HG03439 (cell line): ENCODE measurements around the gene TTLL8.

Experiments used
- ATAC-seq: cut with Tn5 transposase; IDR thresholded peaks from one replicate; pipeline ENCODE4 v1.9.1; 2021; ENCODE audit warnings: mild to moderate bottlenecking, moderate library complexity; ENCODE audit not compliant: unreplicated experiment

TTLL8 gene

GRCh38 chr22:50022171-50022819, 35.8 kb downstream of the TTLL8 start:
- ATAC-seq, result no peak

DNA sequence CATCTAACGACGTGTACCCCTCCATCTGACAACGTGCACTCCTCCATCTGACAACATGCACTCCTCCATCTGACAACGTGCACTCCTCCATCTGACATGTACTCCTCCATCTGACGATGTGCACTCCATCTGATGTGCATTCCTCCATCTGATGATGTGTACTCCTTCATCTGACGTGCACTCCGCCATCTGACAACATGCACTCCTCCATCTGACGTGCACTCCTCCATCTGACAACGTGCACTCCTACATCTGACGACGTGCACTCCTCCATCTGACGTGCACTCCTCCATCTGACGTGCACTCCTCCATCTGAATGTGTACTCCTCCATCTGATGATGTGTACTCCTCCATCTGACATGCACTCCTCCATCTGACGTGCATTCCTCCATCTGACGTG, 37.5 kb downstream of the TTLL8 start:
- no peak for ATAC-seq

DNA sequence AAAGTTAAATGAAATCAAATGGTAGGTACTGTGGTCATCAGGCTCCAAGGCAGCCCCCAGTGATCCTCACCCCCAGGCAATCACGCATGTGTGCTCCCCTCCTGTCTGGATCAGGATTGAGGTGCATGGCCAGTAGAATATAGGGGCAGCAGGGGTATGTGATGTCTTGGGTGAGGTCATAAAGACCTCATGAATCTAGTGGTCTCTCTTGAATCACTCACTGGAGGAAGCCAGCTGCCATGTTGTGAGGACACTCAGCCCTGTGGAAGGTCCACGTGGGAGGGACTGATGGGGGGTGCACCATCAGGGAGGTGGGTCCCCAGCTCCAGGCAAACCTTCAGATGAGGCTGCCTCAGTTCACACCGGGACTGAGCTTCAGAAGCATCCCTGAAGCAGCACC, 38.8 kb downstream of the TTLL8 start:
- no peak for ATAC-seq

GRCh38 chr22:50018608-50019285, 39.4 kb downstream of the TTLL8 start:
- ATAC-seq, result no peak

DNA sequence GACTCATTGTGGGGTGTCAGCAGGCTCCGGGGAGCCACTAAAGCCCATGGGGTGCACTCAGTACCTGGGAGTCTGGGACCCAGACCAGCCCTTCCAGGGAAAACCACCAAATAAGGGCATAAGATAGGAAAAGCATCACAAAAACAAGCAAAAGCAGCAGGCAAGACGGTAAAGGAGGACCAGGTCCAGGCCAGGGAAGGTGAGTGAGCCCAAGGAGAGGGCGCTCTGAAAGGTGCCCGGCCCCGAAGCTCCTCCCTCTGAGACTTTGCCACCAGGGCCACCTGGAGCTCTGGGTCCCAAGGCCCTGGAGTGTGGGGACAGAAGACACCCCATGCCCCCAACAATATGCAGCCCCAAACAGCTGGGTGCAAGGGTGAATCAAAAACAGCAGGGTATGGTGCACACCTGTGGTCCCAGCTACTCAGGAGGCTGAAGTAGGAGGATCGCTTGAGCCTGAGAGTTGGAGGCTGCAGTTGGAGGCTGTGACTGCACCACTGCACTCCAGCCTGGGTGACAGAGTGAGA, 40.3 kb downstream of the TTLL8 start:
- ATAC-seq, result no peak

DNA sequence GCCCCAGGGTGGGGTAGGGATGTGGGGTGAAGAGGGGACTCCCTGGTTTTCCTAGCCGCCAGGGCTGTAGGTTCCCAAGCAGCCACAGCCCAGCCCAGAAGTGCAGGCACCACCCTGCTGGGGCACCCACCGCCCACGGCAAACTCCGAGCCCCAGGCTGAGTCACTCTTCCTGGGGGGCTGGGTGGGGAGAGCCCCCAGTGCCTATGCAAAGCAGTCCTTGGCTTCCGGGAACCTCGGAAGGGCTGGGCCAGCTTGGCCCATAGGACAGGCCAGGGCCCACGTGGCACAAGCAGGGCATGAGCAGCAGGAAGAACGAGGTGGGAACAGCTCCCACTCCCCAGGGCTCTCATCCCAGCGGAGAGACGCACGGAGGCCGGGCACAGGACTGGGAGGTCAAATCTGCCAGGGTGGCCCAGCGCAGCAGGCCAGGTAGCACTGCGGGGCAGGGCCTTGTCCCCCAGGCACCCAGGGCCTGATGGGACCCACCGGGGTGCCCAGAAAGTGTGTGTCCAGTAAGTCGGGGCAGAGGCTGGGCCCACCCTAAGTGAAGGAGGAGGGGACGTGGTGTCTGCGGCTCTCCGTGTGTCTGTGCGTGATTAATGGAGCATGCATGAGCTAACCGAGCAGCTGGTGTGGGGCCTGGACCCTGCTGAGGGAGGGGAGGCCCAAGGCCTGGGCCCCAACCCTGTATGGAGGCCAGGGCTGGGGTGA, 41.0 kb downstream of the TTLL8 start:
- ATAC-seq, result no peak

- no peak for ATAC-seq
Measured at GRCh38 chr22:50016308-50016987, 41.6 kb downstream of the TTLL8 start.

DNA sequence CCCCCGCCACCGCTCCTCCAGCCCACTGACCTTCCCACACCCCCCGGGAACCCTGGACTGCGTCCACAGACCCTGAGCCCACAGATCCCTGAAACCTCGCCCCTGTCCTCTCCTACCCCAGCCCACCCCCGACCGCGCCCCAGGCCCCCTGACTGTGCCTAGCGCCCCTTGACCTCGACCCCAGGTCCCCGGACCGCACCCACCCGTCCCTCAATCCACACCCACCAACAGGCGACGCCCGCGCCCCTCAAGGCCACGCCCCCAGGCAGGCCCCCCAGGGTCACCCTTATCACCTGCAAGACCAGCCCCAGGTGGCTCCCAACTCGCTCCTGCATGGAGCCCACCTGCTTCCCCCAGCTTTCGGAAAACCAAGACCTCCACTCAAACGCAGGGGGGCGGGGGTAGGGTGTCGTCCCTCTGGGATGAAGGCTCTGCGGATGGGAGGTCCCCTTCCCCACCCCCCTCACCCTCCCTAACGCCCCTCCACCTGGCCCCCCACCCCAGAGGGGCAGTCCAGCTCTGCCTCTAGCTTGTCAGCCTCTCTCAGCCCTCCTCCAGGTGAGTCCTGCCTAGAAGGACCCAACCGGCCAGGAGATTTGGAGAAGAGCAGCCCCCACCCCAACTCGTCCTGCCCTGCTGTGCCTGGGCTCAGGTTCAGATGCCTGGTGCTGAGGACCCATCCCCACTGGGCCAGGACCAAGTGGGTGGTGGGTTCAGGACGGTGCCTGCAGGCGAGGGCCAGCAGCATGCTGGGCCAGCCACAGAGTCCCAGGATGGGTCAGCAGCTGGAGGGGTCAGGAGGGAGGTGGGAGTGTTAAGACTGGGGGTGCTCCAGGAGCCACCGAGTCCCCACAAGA, 42.4 kb downstream of the TTLL8 start:
- no peak for ATAC-seq

DNA sequence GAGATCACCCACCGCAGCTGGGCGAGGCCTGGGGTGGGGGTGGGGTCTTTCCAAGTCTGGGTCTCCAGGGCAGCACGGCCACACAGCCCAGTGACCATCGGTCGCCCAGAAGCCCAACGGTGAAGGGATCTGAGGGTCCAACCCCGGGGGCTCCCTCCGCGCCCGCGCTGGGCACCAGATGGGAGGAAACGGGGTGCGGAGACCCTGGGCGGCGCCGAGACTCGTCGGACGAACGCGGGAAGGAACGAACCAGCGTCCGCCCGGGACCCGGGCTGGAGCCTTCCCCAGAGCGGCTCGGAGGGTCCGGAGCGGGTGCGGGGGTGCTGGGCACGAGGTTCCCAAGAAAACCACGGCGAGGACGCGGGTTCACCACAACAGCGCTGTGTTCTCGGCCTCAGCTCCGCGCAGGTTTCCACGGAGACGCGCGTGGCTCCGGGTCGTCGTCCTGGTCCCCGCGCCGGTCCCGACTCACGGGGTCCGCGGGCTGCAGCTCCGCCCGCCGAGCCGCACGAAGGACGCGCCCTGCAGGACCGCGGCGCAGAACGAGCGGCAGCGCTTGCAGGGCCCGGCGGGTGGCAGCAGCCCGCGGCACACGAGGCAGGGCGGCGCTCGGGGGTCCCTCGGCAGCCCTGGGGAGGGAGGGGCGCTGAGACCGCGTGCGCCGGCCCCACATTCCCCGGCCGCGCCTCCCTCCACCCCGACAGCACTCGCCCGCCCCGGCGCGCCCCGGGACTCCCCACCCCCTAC, 43.3 kb downstream of the TTLL8 start:
- no peak for ATAC-seq

- no peak for ATAC-seq
Measured at GRCh38 chr22:50014053-50014501, 44.0 kb downstream of the TTLL8 start.

- no peak for ATAC-seq
Measured at GRCh38 chr22:50012211-50013181, 45.6 kb downstream of the TTLL8 start, which contains the start of gene IL17REL. IL17REL (minus strand) TSS chr22:50012765; CDS start chr22:50012646, 119 bp downstream.

DNA sequence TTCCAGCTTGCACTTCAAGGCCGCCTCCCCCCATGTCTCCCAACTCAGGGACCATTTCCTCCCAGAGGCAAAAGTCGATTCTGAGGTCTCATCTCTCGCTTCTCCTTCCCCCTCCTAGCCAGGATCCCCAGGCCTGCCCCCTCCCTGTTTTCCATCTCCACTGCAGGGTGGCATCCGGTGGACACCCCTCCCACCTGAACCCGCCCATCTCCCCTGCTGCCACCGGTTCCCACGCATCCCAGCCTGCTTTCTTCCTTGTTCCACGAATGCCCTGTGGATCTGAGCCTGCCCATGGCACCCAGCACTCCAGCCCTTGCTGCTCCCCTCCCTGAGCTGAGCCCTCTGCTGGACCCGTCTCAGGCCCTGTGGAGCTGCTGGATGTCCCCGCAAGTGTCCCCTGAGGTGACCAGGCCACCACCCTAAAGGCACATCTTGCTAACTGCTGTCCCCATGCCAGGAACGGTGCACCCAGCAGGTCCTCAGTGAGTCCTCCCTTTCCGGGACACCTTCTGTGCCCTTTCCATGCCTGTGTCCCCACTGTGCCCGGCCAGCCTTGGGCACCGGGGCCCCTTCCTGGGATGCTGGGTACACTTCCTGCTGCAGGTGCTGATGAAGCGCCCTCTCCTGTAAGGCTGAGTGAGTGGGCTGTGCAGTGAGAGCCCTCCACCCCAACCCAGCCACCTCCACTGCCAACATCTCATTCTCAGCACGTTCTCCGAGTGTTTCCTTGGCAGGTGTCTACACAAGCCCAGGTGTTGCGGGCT, 46.5 kb downstream of the TTLL8 start:
- ATAC-seq, result no peak

GRCh38 chr22:50010676-50011446, 47.2 kb downstream of the TTLL8 start:
- ATAC-seq, result no peak

DNA sequence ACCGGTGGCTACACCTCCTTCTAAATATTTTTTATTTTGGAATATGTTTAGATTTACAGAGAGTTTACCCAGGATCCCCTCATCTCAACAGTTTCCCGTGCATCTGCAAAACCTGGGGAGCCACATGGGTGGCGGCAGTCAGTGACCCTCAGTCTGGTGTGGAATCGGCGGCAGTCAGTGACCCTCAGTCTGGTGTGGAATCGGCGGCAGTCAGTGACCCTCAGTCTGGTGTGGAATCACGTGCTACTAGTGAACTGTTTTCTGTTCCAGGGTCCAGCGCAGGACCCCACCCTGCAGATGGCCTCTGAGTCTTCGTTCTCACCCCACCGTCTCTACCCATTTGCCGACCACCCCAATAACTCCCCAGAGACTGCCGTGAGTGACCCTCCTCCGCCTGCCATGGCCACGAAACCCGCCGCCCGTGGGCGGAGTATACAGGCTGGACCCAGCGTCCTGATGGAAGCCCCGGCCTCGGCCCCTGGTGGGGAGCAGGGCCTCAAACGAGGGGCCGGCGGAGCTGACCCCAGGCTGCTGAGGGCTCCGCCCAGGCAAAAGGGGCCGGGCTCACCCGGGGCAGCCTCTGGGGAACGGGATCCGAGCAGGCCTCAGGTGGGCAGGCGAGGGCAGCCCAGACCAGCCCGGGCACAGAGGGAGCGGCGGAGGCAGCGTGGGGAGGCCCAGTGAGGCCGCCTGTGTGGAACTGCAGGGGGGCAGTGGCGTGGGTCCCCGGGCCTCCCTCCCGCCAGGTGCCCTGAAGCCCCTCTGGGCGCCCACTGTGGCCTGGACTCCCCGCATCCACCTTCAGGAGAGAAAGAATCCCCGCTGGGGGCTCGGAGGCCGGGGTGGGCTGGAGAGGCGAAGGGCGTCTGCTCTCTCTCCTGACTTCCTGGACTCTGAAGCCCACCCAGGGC, 48.1 kb downstream of the TTLL8 start:
- ATAC-seq, result no peak

DNA sequence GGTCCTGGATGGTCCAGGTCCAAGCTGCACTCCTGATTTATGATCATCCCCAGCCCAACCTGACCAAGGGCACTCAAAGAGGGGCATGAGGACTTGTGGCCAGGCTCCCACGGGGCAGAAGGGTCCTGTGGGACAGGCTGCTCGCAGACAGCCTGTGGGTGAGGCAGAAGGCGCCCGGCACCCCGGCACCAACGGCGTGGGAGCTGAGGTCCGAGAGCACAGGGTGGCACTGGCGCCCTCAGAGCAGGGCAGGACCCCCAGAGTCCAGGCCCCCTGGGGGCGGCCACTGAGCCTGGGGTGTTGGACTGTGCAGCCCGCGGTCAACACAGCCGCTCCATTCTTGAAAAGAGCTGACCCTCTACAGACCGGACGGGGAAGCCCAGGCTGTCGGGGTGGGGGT, 48.8 kb downstream of the TTLL8 start:
- ATAC-seq, result no peak
